AG09319 (cell line): ENCODE results near the gene PARP14.

Experiments
- DNase-seq: peaks from one replicate; pipeline ENCODE4 v3.0.0-alpha.2; 2010; ENCODE audit warnings: low read depth; ENCODE audit errors: extremely low read depth
- TF ChIP-seq, protein P1 (sequence below): IDR thresholded peaks from 2 replicates; pipeline ENCODE4 v1.5.1; 2011; ENCODE audit warnings: low read depth, mild to moderate bottlenecking, inconsistent platforms, low read length, moderate library complexity

The PARP14 gene

DNA sequence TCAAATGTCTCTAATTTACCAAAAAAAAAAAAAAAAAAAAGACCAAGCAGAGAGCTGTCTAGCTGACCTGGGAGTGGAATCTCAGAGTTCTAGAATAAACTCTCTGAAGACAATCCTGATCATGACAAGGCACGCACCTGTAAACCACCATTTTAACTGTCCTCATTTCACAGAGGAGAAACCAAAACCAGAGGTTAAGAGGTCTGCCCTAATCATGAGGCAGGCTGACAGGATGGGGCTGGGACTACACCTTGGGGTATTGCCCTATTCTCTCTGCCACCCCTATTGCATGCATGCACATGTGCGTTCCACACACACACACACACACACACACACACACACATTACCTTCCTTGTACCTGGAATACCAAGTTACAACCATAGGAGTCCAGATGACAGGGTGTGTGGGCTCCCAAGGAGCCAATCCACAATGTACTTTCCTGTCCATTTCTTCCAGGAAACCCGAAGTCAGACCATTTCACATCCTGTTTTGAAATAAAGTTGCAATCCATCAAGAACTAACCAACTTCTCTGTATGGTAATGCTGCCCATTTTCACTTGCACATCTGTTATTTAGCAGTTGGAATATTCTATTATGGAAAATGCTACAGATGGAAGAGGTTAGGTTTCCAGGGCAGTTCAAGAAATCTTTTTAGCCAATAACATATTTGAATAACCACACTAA lies 78.4 kb downstream of the PARP14 start:
- TF ChIP-seq, protein P1, sequence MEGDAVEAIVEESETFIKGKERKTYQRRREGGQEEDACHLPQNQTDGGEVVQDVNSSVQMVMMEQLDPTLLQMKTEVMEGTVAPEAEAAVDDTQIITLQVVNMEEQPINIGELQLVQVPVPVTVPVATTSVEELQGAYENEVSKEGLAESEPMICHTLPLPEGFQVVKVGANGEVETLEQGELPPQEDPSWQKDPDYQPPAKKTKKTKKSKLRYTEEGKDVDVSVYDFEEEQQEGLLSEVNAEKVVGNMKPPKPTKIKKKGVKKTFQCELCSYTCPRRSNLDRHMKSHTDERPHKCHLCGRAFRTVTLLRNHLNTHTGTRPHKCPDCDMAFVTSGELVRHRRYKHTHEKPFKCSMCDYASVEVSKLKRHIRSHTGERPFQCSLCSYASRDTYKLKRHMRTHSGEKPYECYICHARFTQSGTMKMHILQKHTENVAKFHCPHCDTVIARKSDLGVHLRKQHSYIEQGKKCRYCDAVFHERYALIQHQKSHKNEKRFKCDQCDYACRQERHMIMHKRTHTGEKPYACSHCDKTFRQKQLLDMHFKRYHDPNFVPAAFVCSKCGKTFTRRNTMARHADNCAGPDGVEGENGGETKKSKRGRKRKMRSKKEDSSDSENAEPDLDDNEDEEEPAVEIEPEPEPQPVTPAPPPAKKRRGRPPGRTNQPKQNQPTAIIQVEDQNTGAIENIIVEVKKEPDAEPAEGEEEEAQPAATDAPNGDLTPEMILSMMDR: no peak
- peak; percentile 30 for DNase-seq

DNA sequence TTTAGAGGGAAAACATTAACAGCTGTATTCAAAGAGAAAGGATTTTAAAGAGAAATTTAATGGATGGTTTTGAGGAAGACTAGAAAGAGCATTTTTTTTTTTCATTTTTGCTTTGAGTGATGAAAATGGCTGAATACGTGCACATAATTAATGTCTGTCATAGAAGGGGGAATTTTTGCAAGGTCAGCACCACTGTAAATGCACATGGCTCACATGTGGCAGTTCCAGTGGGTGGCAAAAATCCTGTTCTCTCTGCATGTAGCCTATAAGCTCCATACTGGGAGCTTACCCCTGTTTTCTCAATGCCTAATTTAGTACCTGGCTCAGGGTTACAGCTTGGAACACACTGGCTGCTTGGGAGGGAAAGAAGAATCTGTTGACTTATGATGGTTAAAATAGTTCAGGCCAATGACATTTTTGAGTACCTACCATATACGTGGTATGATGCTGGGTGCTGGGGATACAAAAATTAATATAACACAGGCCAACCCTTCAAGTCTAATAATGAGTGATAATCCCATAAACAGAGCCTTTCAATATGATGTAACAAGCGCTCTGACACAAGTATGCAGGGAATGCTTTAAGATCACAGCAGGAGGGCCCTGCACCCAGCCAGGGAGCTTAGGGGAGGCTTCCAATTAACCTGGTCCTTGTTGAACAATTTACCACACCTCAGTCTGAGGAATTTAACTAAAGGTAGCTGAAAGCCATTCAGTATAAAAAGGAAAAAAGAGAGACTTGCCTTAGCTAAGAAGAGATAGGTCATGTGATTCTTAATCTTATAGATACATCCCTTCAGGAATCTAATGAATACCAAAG lies 80.0 kb downstream of the PARP14 start:
- TF ChIP-seq, protein P1: no peak
- no peak for DNase-seq

DNA sequence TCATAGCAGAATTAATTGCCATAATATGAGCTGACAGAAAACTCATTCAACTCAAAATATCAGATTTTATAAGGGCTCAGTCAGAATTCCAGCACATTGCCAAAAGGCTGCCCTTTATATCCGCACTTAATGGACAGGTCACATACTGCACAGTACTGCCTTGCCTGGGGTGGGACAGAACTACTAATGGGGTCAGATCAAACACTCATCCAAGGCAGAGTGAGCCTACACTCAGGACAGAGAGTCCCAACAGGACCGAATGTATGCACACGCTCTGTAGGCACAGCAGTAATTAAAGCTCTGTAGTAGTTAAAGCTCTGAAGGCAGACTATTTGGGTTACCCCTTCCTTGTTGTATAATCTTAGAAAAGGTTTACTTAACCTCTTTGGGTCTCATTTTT lies 85.8 kb downstream of the PARP14 start:
- TF ChIP-seq, protein P1: no peak
- DNase-seq: no peak

DNA sequence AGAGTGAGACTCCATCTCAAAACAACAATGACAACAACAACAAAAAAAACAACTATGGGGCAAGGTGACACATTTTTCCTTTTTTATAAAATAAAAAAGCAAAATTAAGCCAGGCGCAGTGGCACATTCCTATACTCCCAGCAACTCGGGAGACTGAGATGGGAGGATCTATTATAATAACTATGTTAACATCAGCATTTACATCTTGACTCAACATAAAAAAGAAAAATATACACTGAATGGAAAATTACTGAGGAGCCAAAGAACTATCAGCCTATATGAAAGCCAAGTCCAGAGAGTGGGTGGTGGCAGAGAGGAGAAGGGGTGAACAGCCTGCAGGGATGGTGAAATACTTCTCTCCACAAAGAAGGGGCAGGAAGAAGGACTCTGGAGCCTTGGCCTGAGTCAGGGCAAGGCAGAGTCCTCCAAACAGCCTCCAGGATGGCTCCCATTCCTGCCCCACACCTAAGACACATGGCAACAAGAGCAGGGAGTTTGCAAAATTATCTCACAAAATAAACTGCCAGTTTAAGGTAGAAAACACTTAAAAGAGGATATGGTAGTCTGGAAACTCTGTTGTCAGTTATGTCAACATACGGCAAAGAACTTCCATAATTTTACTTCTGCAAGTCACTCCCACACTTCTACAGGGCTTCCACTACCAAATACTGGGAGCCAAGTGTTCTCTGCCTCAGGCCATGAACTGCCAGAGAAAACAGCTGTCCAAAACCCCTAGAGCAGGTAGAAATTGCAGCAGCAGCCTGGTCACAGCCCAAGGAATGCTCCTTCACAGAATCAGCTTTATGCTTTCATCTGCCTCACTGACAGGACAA lies 87.1 kb downstream of the PARP14 start:
- no peak for DNase-seq
- TF ChIP-seq, protein P1: no peak

DNA sequence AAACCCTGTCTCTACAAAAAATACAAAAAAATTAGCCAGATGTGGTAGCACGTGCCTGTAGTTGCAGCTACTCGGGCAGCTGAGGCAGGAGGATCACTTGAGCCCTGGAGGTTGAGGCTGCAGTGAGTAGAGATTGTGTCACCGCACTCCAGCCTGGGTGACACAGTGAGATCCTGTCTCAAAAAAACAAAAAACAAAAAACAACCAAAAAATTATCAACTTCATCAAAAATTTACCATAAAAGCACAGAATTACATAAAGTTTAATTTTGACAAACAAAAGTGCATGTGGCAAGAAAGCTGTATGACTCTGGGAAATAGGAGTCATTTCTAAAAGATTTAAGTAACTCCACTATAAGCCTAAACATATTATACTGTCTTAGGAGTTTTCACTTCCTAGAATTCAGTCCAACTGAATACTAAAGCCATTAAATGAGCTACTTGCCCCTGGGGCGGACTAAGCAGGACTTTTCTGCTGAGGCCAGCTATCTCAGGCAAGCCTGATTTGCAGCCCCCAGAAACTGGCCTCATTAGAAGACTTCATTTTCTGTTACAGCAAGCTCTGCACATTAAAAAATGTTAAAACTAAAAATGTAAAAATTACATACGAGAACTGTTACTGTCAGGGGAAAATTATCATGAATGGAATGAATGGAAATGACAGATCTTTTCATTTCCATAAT lies 90.0 kb downstream of the PARP14 start:
- TF ChIP-seq, protein P1: no peak
- DNase-seq: no peak

DNA sequence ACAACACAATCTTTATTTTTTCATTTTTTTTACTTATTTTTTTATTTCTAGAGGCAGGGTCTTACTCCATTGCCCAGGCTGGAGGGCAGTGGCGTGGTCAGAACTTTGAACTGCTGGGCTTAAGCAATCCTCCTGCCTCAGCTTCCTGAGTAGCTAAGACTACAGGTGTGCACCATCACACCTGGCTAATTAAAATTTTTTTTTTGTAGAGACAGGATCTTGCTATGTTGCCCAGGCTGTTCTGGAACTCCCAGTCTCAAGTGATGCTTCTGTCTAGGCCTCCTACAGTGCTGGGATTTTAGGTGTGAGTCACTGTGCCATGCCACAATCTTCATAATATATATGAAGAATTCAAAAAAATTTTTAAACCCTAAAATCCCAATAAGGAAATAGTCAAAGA lies 92.2 kb downstream of the PARP14 start:
- TF ChIP-seq, protein P1: no peak
- no peak for DNase-seq
